AG09309 (cell line): ENCODE results near the gene EDA.

Source experiments
- DNase-seq: peaks from one replicate; pipeline ENCODE4 v3.0.0-alpha.2; 2010; ENCODE audit warnings: low read depth
- H3K4me3 ChIP-seq: 2 replicates; pipeline ENCODE4 v1.5.1; 2011; ENCODE audit warnings: mild to moderate bottlenecking, low read depth, low read length, moderate library complexity; ENCODE audit not compliant: control insufficient read depth
- CTCF ChIP-seq: IDR thresholded peaks from 2 replicates; pipeline ENCODE4 v1.5.1; 2011; ENCODE audit warnings: mild to moderate bottlenecking, low read depth, low read length, inconsistent platforms; ENCODE audit not compliant: insufficient read depth, control insufficient read depth; ENCODE audit errors: missing control alignments

Gene EDA

GRCh38 chrX:69626129-69626528, 10.2 kb downstream of the EDA start:
- TF ChIP-seq CTCF = no peak
- DNase-seq = no peak
- no peak overlapping the region for H3K4me3 ChIP-seq

- TF ChIP-seq CTCF = no peak
- DNase-seq = no peak
- H3K4me3 ChIP-seq = no peak overlapping the region
These were observed 11.8 kb downstream of the EDA start for GRCh38 chrX:69627744-69628143.

- TF ChIP-seq CTCF = no peak
- DNase-seq = no peak
These were observed 14.2 kb downstream of the EDA start for GRCh38 chrX:69630147-69630546.

GRCh38 chrX:69664693-69665092, 48.8 kb downstream of the EDA start:
- DNase-seq = no peak
- TF ChIP-seq CTCF = no peak
- no peak overlapping the region for H3K4me3 ChIP-seq

More at GRCh38 chrX:69630147-69630546, 14.2 kb downstream of the EDA start:
- H3K4me3 ChIP-seq = no peak overlapping the region

DNA sequence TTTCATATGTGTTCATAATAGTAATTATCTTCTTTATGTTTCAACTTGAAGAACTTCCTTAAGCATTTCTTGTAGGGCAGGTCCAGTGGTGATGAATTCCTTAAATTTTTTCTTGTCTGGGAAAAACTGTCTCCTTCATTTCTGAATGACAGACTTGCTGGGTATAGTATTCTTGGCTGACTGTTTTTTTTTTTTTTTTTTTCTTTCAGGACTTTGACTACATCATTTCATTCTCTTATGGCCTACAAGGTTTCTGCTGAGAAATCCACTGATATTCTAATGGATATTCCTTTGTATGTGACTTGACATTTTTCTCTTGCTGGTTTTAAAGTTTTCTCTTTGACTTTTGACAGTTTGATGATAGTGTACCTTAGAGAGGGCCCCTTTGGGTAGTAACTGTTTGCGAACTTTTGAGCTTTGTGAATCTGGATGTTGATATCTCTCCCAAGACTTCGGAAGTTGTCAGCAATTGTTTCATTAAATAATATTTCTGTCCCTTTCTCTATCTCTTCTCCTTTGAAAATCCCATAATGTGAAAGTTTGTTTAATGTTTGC, 54.2 kb downstream of the EDA start:
- H3K4me3 ChIP-seq = no peak overlapping the region
- no peak for DNase-seq
- TF ChIP-seq CTCF = no peak

DNA sequence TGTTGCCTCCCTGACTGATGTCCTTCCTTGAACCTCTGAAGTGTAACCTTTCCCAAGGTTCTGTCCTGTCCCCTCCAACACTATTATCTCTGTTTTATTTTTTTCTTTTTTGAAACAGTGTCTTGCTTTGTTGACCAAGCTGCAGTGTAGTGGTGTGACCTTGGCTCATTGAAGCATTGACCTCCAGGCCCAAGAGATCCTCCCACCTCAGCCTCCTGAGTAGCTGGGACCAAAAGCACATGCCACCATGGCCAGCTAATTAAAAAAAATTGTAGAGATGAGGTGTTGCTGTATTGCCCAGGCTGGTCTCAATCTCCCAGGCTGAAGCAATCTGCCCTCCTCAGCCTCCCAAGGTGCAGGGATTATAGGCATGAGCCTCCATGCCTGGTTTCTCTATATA, 59.0 kb downstream of the EDA start:
- TF ChIP-seq CTCF = no peak
- no peak for DNase-seq
- H3K4me3 ChIP-seq = no peak overlapping the region

DNA sequence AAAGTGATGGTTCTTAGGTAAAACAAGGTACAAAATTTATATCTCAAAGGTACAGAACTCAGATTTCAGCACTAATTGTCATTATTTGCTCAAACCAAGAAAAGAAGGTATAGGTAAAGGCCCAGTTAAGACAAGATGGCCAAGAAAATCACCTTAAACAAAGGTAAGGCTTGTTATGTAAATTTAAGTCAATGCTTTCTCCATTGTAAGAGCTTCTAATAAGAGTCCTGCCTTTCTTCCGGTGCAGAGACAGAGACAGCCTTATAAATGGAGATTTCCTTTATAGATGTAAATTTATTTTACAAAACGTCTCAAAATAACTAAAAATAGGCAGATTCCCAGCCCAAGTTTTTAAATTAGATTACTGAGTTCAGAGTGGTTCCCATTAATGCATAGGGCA, 89.9 kb downstream of the EDA start:
- no peak for DNase-seq
- TF ChIP-seq CTCF = no peak
- H3K4me3 ChIP-seq = no peak overlapping the region
